ENCODE data around the gene AQP12A.

GRCh38 chr2:240645346-240645745 lies 46.3 kb upstream of the AQP12A start:
- TF ChIP-seq CTCF (IDR thresholded peaks at IDR 0.05), result no peak
- no peak for TF ChIP-seq POLR2A (IDR thresholded peaks at IDR 0.05)

Measured in heart left ventricle (tissue), 13 donors.